Astrocyte (in vitro differentiated cells and primary cell): Measurements from ENCODE around the gene ANAPC16. TPM values are rescaled to one million over a fixed set of nuclear protein-coding genes. Genes with fewer than 3 reads are reported as not detected.

Experiments used
- DNase-seq: peaks from one replicate; pipeline ENCODE4 v3.0.0-alpha.2; 2010; ENCODE audit warnings: low read depth
- FAIRE-seq: peaks from 2 replicates; lab custom pipeline; 2011; peaks lifted over from hg19 to GRCh38; lab: Jason Lieb, UNC
- H2AFZ ChIP-seq: 2 replicates; pipeline ENCODE4 v1.6.0; 2012; ENCODE audit warnings: low read depth, low read length, inconsistent platforms
- H3K27ac ChIP-seq: 2 replicates; pipeline ENCODE4 v1.5.1; 2011; ENCODE audit warnings: low read depth, low read length, inconsistent platforms
- H3K27me3 ChIP-seq: 2 replicates; pipeline ENCODE4 v1.6.0; 2011; ENCODE audit warnings: low read length, inconsistent platforms; ENCODE audit not compliant: insufficient read depth
- H3K36me3 ChIP-seq: 2 replicates; pipeline ENCODE4 v1.5.1; 2011; ENCODE audit warnings: low read length, inconsistent platforms; ENCODE audit not compliant: insufficient read depth
- H3K4me1 ChIP-seq: 2 replicates; pipeline ENCODE4 v1.5.1; 2011; ENCODE audit warnings: low read length, inconsistent platforms; ENCODE audit not compliant: insufficient read depth
- H3K4me2 ChIP-seq: 2 replicates; pipeline ENCODE4 v1.6.0; 2012; ENCODE audit warnings: low read length, inconsistent platforms
- H3K4me3 ChIP-seq: 2 replicates; pipeline ENCODE4 v1.5.1; 2011; ENCODE audit warnings: low read depth, mild to moderate bottlenecking, low read length, inconsistent platforms; ENCODE audit not compliant: insufficient read depth
- H3K79me2 ChIP-seq: 2 replicates; pipeline ENCODE4 v1.6.0; 2012; ENCODE audit warnings: mild to moderate bottlenecking, low read length, inconsistent platforms; ENCODE audit not compliant: insufficient read depth
- H3K9ac ChIP-seq: 2 replicates; pipeline ENCODE4 v1.6.0; 2012; ENCODE audit warnings: mild to moderate bottlenecking, low read length, inconsistent platforms
- H3K9me3 ChIP-seq: 2 replicates; pipeline ENCODE4 v1.5.1; 2012; ENCODE audit warnings: low read depth, mild to moderate bottlenecking, low read length, inconsistent platforms; ENCODE audit not compliant: insufficient read depth
- H4K20me1 ChIP-seq: 2 replicates; pipeline ENCODE4 v1.6.0; 2012; ENCODE audit warnings: low read length, inconsistent platforms; ENCODE audit not compliant: insufficient read depth
- H3K27ac Mint-ChIP-seq: one replicate; pipeline ENCODE4 v1.8.0; 2021; ENCODE audit warnings: mild to moderate bottlenecking, mixed read lengths; ENCODE audit not compliant: unreplicated experiment
- H3K27me3 Mint-ChIP-seq: one replicate; pipeline ENCODE4 v1.8.0; 2021; ENCODE audit warnings: low read depth, mixed read lengths; ENCODE audit not compliant: unreplicated experiment
- H3K36me3 Mint-ChIP-seq: one replicate; pipeline ENCODE4 v1.8.0; 2021; ENCODE audit warnings: low read depth, mixed read lengths; ENCODE audit not compliant: unreplicated experiment
- H3K4me1 Mint-ChIP-seq: one replicate; pipeline ENCODE4 v1.8.0; 2021; ENCODE audit warnings: low read depth, mixed read lengths; ENCODE audit not compliant: unreplicated experiment
- H3K4me3 Mint-ChIP-seq: one replicate; pipeline ENCODE4 v1.8.0; 2021; ENCODE audit warnings: mild to moderate bottlenecking, moderate library complexity, mixed read lengths; ENCODE audit not compliant: unreplicated experiment
- H3K9me3 Mint-ChIP-seq: one replicate; pipeline ENCODE4 v1.8.0; 2021; ENCODE audit warnings: mild to moderate bottlenecking, mixed read lengths; ENCODE audit not compliant: unreplicated experiment
- CTCF ChIP-seq: IDR thresholded peaks from 2 replicates; pipeline ENCODE4 v1.5.1; 2011; ENCODE audit warnings: low read depth, mild to moderate bottlenecking, inconsistent platforms, low read length, moderate library complexity; ENCODE audit not compliant: insufficient read depth
- EZH2 ChIP-seq: IDR thresholded peaks from 2 replicates; pipeline ENCODE4 v1.6.1; 2012; ENCODE audit warnings: mild to moderate bottlenecking, low read length, inconsistent platforms; ENCODE audit not compliant: insufficient read depth
- total RNA-seq: library from RNA; stranded (reverse); gene quantifications from 2 replicates; pipeline ENCODE4 v1.2.1, GENCODE V29; 2021

The ANAPC16 gene
- total RNA-seq, 1 donor from 2014 or later = 47.3 TPM

- Mint-ChIP-seq H3K4me1 (peaks cover 12% of the 10 kb centered on the region), H3K27ac (no peak overlapping the region), H3K27me3 (no peaks in the 10 kb centered on the region), H3K9me3 (no peaks in the 10 kb centered on the region), H3K4me3 (no peak overlapping the region), H3K36me3 (no peaks in the 10 kb centered on the region)
- FAIRE-seq (no peak), DNase-seq (no peak)
- Histone ChIP-seq H3K27me3 (no peaks in the 10 kb centered on the region), H3K27ac (no peak overlapping the region), H3K4me1 (no peaks in the 10 kb centered on the region), H2AFZ (no peak overlapping the region), H3K9ac (no peak overlapping the region), H3K9me3 (no peaks in the 10 kb centered on the region), H3K79me2 (peaks cover 21% of the 10 kb centered on the region), H3K36me3 (no peaks in the 10 kb centered on the region), H3K4me2 (no peak overlapping the region), H4K20me1 (peaks cover 6% of the 10 kb centered on the region), H3K4me3 (no peak overlapping the region)
- TF ChIP-seq EZH2 (no peak), CTCF (no peak)
These were observed 2.5 kb downstream of the ANAPC16 start for GRCh38 chr10:72218325-72218724.

- Histone ChIP-seq H3K9me3 (no peaks in the 10 kb centered on the region), H3K27ac (no peak overlapping the region), H3K4me1 (no peaks in the 10 kb centered on the region), H2AFZ (no peak overlapping the region), H3K4me2 (no peak overlapping the region), H3K9ac (no peak overlapping the region), H3K27me3 (no peaks in the 10 kb centered on the region), H3K4me3 (no peak overlapping the region), H3K36me3 (no peaks in the 10 kb centered on the region), H4K20me1 (peaks cover 6% of the 10 kb centered on the region), H3K79me2 (peaks cover 21% of the 10 kb centered on the region)
- no peak overlapping the region for H3K27ac Mint-ChIP-seq
- TF ChIP-seq EZH2 (no peak), CTCF (no peak)
- DNase-seq (no peak), FAIRE-seq (no peak)
- no peak overlapping the region for H3K4me3 Mint-ChIP-seq
- peaks cover 16% of the 10 kb centered on the region for H3K4me1 Mint-ChIP-seq
- H3K9me3 Mint-ChIP-seq = no peaks in the 10 kb centered on the region
- no peaks in the 10 kb centered on the region for H3K27me3 Mint-ChIP-seq
- H3K36me3 Mint-ChIP-seq = no peaks in the 10 kb centered on the region
These were observed 2.9 kb downstream of the ANAPC16 start for GRCh38 chr10:72218726-72219125.

- Histone ChIP-seq H4K20me1 (peaks cover 6% of the 10 kb centered on the region), H3K4me3 (no peak overlapping the region), H3K9ac (no peak overlapping the region), H3K9me3 (no peaks in the 10 kb centered on the region), H3K4me1 (no peaks in the 10 kb centered on the region), H3K4me2 (no peak overlapping the region), H3K27ac (no peak overlapping the region), H3K27me3 (no peaks in the 10 kb centered on the region), H3K36me3 (no peaks in the 10 kb centered on the region), H2AFZ (no peak overlapping the region), H3K79me2 (peaks cover 21% of the 10 kb centered on the region)
- Mint-ChIP-seq H3K27me3 (no peaks in the 10 kb centered on the region), H3K4me3 (no peak overlapping the region), H3K36me3 (no peaks in the 10 kb centered on the region), H3K4me1 (peaks cover 20% of the 10 kb centered on the region), H3K9me3 (no peaks in the 10 kb centered on the region), H3K27ac (no peak overlapping the region)
- FAIRE-seq (no peak), DNase-seq (no peak)
- no peak for TF ChIP-seq CTCF
- TF ChIP-seq EZH2 = no peak
These were observed 3.5 kb downstream of the ANAPC16 start for GRCh38 chr10:72219235-72219814.
